ENCODE results near the gene RGS8. TPM values are rescaled to one million over a fixed set of nuclear protein-coding genes. Genes with fewer than 3 reads are reported as not detected.

Gene RGS8, protein sequence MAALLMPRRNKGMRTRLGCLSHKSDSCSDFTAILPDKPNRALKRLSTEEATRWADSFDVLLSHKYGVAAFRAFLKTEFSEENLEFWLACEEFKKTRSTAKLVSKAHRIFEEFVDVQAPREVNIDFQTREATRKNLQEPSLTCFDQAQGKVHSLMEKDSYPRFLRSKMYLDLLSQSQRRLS
- total RNA-seq: not detected in 2 replicates

DNA sequence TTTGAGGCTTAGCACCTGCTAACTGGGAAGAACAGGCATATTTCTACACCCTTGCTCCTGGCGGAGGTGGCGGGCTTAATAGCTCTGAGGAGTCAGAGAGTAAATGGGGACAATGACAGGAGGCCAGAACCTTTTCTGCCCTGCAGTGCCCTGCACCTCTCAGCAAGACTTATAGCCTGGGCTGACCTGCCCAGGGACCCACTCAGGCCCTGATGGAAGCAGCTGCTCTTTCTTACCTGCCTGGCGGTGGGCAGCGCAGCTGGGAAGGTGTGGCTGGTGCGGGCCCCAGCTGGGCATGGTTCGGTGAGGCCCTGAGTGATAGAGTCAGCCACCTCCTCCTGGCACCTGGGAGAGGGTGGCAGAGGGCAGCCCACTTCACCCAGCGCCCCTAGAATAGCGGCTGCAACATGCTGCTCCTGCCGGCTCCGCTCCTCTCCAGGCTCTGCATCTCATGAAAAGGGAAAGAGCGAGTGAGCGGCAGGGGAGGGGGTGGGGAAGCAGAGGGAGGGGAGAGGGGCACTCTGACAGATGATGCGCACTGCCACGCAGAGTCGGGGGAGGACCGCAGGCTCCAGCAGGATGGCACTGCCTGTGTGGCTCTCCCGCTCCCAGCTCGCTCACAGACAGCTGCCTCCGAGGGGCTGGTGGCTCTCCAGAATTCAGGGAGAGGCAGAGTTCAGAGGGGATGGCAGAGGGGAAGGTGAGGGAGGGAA is at the start of gene RGS8:
TSS of gene RGS8 (minus strand) at position 472 of the 713 bp plus-strand sequence. CDS start 14,938 bp downstream, outside the sequence.

Other genes starting within 250 kb of the RGS8 start
- not detected in 2 replicates for gene RGSL1, start 234.4 kb downstream of the RGS8 start, total RNA-seq
- gene RNASEL, start 95.3 kb downstream of the RGS8 start, total RNA-seq: 2.6 and 5.5 TPM in 2 replicates
- gene RGS16, start 80.2 kb downstream of the RGS8 start, total RNA-seq: under 0.01 TPM in 1 of 2 replicates, not detected in the other
- 0.65 and 2.1 TPM in 2 replicates for gene NPL, start 105.2 kb upstream of the RGS8 start, total RNA-seq
- gene DHX9, start 154.8 kb upstream of the RGS8 start, total RNA-seq: 173 and 212 TPM in 2 replicates